CD4-positive, CD25-positive, alpha-beta regulatory T cell (primary cell): Measurements from ENCODE around the gene RALGDS. TPM values are rescaled to one million over a fixed set of nuclear protein-coding genes. Genes with fewer than 3 reads are reported as not detected.
A peak's percentile ranks its signal among the peaks of the same experiment; 100 is the strongest.

Experiments used
- ATAC-seq, 2 donors: fragments of 150-1000 bp; cut with Tn5 transposase; one replicate each; pipeline ENCODE4 v1.10.0; 2021; ENCODE audit warnings: low read depth in 2 of 2, moderate number of reproducible peaks in 2 of 2, moderate library complexity in 1 of 2
- DNase-seq, 3 donors: peaks; one replicate each; pipeline versions ENCODE4 v3.0.0 to v3.0.0-alpha.2; 2012 to 2022; ENCODE audit warnings: mixed read lengths in 1 of 3
- H3K27ac ChIP-seq: one replicate; pipeline ENCODE4 v1.7.0; 2013; ENCODE audit warnings: mild to moderate bottlenecking, low read length; ENCODE audit not compliant: insufficient read depth, poor library complexity, severe bottlenecking
- H3K27me3 ChIP-seq: one replicate; pipeline ENCODE4 v1.7.0; 2013; ENCODE audit warnings: low read length; ENCODE audit not compliant: control insufficient read depth, insufficient read depth
- H3K36me3 ChIP-seq: one replicate; pipeline ENCODE4 v1.7.0; 2013; ENCODE audit warnings: mild to moderate bottlenecking, low read length, moderate library complexity; ENCODE audit not compliant: control insufficient read depth, insufficient read depth
- H3K4me1 ChIP-seq: 2 replicates; pipeline ENCODE4 v1.7.0; 2013; ENCODE audit warnings: mild to moderate bottlenecking, low read length; ENCODE audit not compliant: insufficient read depth, control insufficient read depth, poor library complexity, severe bottlenecking
- H3K4me3 ChIP-seq: one replicate; pipeline ENCODE4 v1.7.0; 2013; ENCODE audit warnings: low read depth, mild to moderate bottlenecking, low read length, moderate library complexity
- H3K9me3 ChIP-seq, 2 experiments: 1 replicate in 1 of 2; 2 replicates in 1 of 2; pipeline ENCODE4 v1.7.0; 2013; ENCODE audit warnings: low read length in 2 of 2, mild to moderate bottlenecking in 1 of 2, moderate library complexity in 1 of 2; ENCODE audit not compliant: control insufficient read depth in 2 of 2
- H3K27ac Mint-ChIP-seq, 3 donors: one replicate each; pipeline ENCODE4 v1.8.0; 2020 to 2022; ENCODE audit warnings: mild to moderate bottlenecking in 3 of 3, mixed read lengths in 3 of 3, moderate library complexity in 2 of 3
- H3K27me3 Mint-ChIP-seq: one replicate; pipeline ENCODE4 v1.8.0; 2022; ENCODE audit warnings: mild to moderate bottlenecking, mixed read lengths
- H3K36me3 Mint-ChIP-seq: one replicate; pipeline ENCODE4 v1.8.0; 2020; ENCODE audit warnings: mixed read lengths
- H3K4me1 Mint-ChIP-seq, 4 donors: one replicate each; pipeline ENCODE4 v1.8.0; 2020 to 2022; ENCODE audit warnings: mixed read lengths in 4 of 4, mild to moderate bottlenecking in 1 of 4
- H3K4me3 Mint-ChIP-seq, 4 donors: one replicate each; pipeline ENCODE4 v1.8.0; 2020 to 2022; ENCODE audit warnings: mild to moderate bottlenecking in 4 of 4, mixed read lengths in 4 of 4, moderate library complexity in 3 of 4
- H3K9me3 Mint-ChIP-seq, 7 donors: one replicate each; pipeline ENCODE4 v1.8.0; 2020 to 2022; ENCODE audit warnings: mixed read lengths in 7 of 7, mild to moderate bottlenecking in 3 of 7, moderate library complexity in 2 of 7
- polyA plus RNA-seq, 4 donors: library from polyadenylated mRNA; unstranded; fragments of 300-500 nt; fragmentation: Illumina TruSeq; gene quantifications; one replicate each; pipeline ENCODE4 v1.2.3, GENCODE V29; 2021
- total RNA-seq: library from RNA; stranded (reverse); gene quantifications from one replicate; pipeline ENCODE4 v1.2.3, GENCODE V29; 2022

RALGDS gene
- total and polyA plus RNA-seq, 5 donors from 2014 or later: 34.6 to 228 (median 58.5) TPM

- no peak overlapping the region for H3K27ac ChIP-seq
- peaks cover 10 to 38% (median 25%) of the 10 kb centered on the region in 4 donors for H3K4me1 Mint-ChIP-seq
These were observed 63.5 kb downstream of the RALGDS start for GRCh38 chr9:133057553-133057952.

GRCh38 chr9:133057006-133057405, 64.0 kb downstream of the RALGDS start:
- peaks cover 10 to 38% (median 25%) of the 10 kb centered on the region in 4 donors for H3K4me1 Mint-ChIP-seq
- no peak overlapping the region for H3K27ac ChIP-seq
- H3K9me3 Mint-ChIP-seq: peaks cover 0 to 1% (median 0%) of the 10 kb centered on the region in 7 donors
- peak overlapping the region in 1 of 3 donors; percentile 56 for H3K27ac Mint-ChIP-seq
- no peaks in the 10 kb centered on the region for H3K9me3 ChIP-seq
- no peaks in the 10 kb centered on the region for H3K27me3 Mint-ChIP-seq
- peaks cover 35% of the 10 kb centered on the region for H3K4me1 ChIP-seq
- H3K4me3 Mint-ChIP-seq: no peak overlapping the region
- peaks cover 28% of the 10 kb centered on the region for H3K36me3 Mint-ChIP-seq
- no peak overlapping the region for H3K4me3 ChIP-seq
- peaks cover 36% of the 10 kb centered on the region for H3K36me3 ChIP-seq
- ATAC-seq (peak; percentile 52 to 58), DNase-seq (peak in 1 of 3 donors; percentile 79)
- H3K27me3 ChIP-seq: no peaks in the 10 kb centered on the region

More at GRCh38 chr9:133057553-133057952, 63.5 kb downstream of the RALGDS start:
- no peak overlapping the region for H3K4me3 Mint-ChIP-seq
- Histone ChIP-seq H3K27me3 (no peaks in the 10 kb centered on the region), H3K36me3 (peaks cover 31% of the 10 kb centered on the region), H3K9me3 (no peaks in the 10 kb centered on the region), H3K4me3 (no peak overlapping the region), H3K4me1 (peaks cover 35% of the 10 kb centered on the region)
- DNase-seq (no peak), ATAC-seq (no peak)
- H3K36me3 Mint-ChIP-seq: peaks cover 28% of the 10 kb centered on the region
- peak overlapping the region in 2 of 3 donors; percentile 74 to 85 for H3K27ac Mint-ChIP-seq
- H3K27me3 Mint-ChIP-seq: no peaks in the 10 kb centered on the region
- H3K9me3 Mint-ChIP-seq: peaks cover 0 to 1% (median 0%) of the 10 kb centered on the region in 7 donors

- H3K27me3 Mint-ChIP-seq: no peaks in the 10 kb centered on the region
- peaks cover 41% of the 10 kb centered on the region for H3K36me3 ChIP-seq
- H3K4me1 Mint-ChIP-seq: peaks cover 10 to 38% (median 25%) of the 10 kb centered on the region in 4 donors
- H3K4me1 ChIP-seq: peaks cover 35% of the 10 kb centered on the region
- no peaks in the 10 kb centered on the region for H3K27me3 ChIP-seq
- peak in 1 of 3 donors; percentile 21 for DNase-seq
- no peak overlapping the region for H3K4me3 Mint-ChIP-seq
- peak overlapping the region in 1 of 3 donors; percentile 56 for H3K27ac Mint-ChIP-seq
- no peak for ATAC-seq
- H3K4me3 ChIP-seq: no peak overlapping the region
- H3K9me3 ChIP-seq: no peaks in the 10 kb centered on the region
- peaks cover 28% of the 10 kb centered on the region for H3K36me3 Mint-ChIP-seq
- peaks cover 0 to 1% (median 0%) of the 10 kb centered on the region in 7 donors for H3K9me3 Mint-ChIP-seq
- no peak overlapping the region for H3K27ac ChIP-seq
These were observed 64.5 kb downstream of the RALGDS start for GRCh38 chr9:133056533-133056932.

DNA sequence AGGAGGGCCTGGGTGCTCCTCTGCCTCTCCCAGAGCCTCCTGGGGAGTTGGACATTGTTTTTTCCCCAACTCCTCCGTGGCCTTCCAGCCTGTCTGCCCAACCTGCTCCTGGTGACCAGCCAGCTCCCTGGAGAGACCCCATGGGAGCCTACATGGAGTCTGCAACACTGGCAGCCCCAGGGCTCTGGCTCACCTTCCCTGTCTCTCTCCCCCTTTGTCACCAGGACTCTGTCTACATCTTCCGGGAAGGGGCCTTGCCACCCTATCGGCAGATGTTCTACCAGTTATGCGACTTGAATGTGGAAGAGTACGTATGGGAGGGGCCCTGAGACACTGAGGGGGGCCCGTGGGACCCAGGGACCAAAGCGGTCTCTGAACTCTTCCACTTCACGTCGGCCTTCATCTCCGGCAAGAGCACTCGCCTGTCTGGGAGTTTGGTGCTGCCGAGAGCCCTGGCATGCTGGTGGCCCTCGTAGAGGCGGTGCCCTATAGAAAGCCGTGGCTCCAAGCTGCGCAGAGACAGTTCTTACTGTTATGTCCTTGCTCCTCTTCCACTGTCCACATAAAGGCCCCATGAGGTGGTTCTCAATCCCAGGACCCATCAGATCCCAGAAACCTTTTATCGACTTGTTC, 65.1 kb downstream of the RALGDS start:
- peaks cover 0 to 1% (median 0%) of the 10 kb centered on the region in 7 donors for H3K9me3 Mint-ChIP-seq
- peak overlapping the region in 1 of 3 donors; percentile 56 for H3K27ac Mint-ChIP-seq
- no peaks in the 10 kb centered on the region for H3K27me3 Mint-ChIP-seq
- H3K4me1 Mint-ChIP-seq: peaks cover 10 to 36% (median 26%) of the 10 kb centered on the region in 4 donors
- Histone ChIP-seq H3K4me3 (no peak overlapping the region), H3K36me3 (peaks cover 47% of the 10 kb centered on the region), H3K9me3 (no peaks in the 10 kb centered on the region), H3K4me1 (peaks cover 35% of the 10 kb centered on the region), H3K27ac (no peak overlapping the region), H3K27me3 (no peaks in the 10 kb centered on the region)
- no peak overlapping the region for H3K4me3 Mint-ChIP-seq
- peaks cover 29% of the 10 kb centered on the region for H3K36me3 Mint-ChIP-seq
- no peak for DNase-seq
- no peak for ATAC-seq

DNA sequence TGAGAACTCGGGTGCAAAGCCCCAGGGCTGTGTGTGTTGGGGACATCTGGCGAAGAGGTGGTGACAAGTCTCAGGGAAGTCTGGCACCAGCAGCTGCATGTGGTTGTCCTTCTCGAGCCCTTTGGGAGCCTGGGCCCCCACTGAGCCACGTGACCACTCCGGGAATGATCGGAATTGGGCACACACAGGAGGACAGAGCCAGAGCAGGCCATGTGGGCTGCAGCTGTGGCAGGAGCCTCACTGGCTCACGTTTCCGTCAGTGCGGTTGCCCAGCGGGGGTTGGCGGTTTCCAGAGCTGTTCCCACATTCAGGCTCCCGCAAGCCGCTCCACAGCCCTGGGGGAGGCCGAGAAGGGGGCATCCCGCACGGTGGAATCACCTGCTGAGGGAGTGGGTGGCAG, 66.1 kb downstream of the RALGDS start:
- ATAC-seq: no peak
- Mint-ChIP-seq H3K27me3 (no peaks in the 10 kb centered on the region), H3K27ac (no peak overlapping the region), H3K9me3 (peaks cover 0 to 1% (median 0%) of the 10 kb centered on the region in 7 donors), H3K4me3 (no peak overlapping the region), H3K4me1 (peaks cover 10 to 33% (median 24%) of the 10 kb centered on the region in 4 donors), H3K36me3 (peaks cover 34% of the 10 kb centered on the region)
- H3K36me3 ChIP-seq: peaks cover 56% of the 10 kb centered on the region
- no peak overlapping the region for H3K4me3 ChIP-seq
- peaks cover 29% of the 10 kb centered on the region for H3K4me1 ChIP-seq
- H3K27ac ChIP-seq: no peak overlapping the region
- DNase-seq: no peak
- no peaks in the 10 kb centered on the region for H3K9me3 ChIP-seq
- no peaks in the 10 kb centered on the region for H3K27me3 ChIP-seq

DNA sequence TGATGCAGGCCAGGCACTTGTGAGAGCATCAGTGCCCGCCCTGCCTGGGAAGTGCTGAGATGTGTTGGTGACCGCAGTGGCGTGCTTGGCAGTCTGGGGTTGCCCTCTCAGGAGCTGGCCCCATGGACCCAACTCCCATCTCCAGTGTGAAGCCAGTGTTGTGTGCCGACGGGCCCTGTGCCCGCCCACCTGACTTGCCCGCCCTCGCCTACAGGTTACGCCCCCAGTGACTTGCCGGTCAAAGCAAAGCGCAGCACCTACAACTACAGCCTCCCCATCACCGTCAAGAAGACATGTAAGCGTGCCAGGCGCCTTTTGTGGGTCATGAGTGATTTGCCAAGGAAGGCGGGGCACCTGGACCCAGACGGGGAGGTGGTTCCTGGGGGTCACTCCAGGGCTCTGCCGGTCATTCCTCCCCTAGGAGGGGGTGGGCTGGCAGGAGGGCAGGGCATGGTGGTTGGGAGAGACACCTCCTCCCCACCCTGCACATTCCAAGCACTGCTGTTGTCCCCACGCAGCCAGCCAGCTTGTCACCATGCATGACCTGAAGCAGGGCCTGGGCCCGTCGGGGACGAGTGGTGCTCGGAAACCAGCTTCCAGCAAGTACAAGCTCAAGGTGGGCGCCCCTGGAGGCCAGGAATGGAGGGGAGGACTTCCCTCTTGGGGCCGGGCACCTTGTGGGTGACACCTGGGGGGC, 66.7 kb downstream of the RALGDS start:
- Histone ChIP-seq H3K27me3 (no peaks in the 10 kb centered on the region), H3K4me3 (no peak overlapping the region), H3K27ac (no peak overlapping the region), H3K36me3 (peaks cover 62% of the 10 kb centered on the region), H3K9me3 (no peaks in the 10 kb centered on the region), H3K4me1 (peaks cover 22% of the 10 kb centered on the region)
- Mint-ChIP-seq H3K27me3 (no peaks in the 10 kb centered on the region), H3K4me3 (no peak overlapping the region), H3K4me1 (peaks cover 7 to 27% (median 19%) of the 10 kb centered on the region in 4 donors), H3K9me3 (peaks cover 0 to 1% (median 0%) of the 10 kb centered on the region in 7 donors), H3K27ac (no peak overlapping the region), H3K36me3 (peaks cover 40% of the 10 kb centered on the region)
- DNase-seq: no peak
- no peak for ATAC-seq

DNA sequence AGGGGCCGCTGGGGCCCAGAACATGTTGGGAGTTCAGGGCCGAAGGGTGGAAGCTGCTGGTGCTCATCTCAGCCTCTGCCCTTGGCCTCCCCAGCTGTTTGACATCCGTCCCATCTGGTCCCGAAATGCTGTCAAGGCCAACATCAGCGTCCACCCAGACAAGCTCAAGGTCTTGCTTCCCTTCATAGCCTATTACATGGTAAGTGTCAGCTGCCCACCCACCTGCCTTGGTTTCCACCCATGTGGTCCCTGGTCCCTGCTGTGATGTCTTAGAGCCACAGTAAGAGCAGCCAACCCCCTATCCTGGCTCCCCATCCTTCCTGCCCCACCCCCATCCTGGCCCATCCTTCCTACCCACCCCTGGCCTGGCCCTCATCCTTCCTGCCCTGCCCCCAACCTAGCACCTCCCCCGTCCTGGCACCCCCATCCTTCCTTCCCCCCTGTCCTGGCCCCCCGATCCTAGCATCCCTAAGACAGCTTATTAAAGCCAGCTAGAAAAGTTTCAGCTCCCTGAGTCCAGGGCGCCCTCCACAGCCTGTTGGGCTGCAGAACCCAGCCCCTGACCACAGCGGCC, 69.0 kb downstream of the RALGDS start:
- no peak for DNase-seq
- Mint-ChIP-seq H3K4me1 (peaks cover 0 to 10% (median 3%) of the 10 kb centered on the region in 4 donors), H3K27ac (no peak overlapping the region), H3K9me3 (no peaks in the 10 kb centered on the region), H3K27me3 (no peaks in the 10 kb centered on the region), H3K4me3 (no peak overlapping the region), H3K36me3 (peaks cover 37% of the 10 kb centered on the region)
- Histone ChIP-seq H3K27me3 (no peaks in the 10 kb centered on the region), H3K36me3 (peaks cover 76% of the 10 kb centered on the region), H3K27ac (no peak overlapping the region), H3K9me3 (no peaks in the 10 kb centered on the region), H3K4me1 (peaks cover 5% of the 10 kb centered on the region), H3K4me3 (no peak overlapping the region)
- ATAC-seq: no peak
